MV-4-11 (cell line): ENCODE measurements around the gene KCNE1.
"Not testable (repeated sequence)": the region's sequence is repeated elsewhere in the genome, so short reads cannot be mapped to it uniquely, and the experiment has no call there.

Source experiments
- DNase-seq: peaks from one replicate; lab custom pipeline; 2025; lab: John Stamatoyannopoulos, UW

Gene KCNE1

DNA sequence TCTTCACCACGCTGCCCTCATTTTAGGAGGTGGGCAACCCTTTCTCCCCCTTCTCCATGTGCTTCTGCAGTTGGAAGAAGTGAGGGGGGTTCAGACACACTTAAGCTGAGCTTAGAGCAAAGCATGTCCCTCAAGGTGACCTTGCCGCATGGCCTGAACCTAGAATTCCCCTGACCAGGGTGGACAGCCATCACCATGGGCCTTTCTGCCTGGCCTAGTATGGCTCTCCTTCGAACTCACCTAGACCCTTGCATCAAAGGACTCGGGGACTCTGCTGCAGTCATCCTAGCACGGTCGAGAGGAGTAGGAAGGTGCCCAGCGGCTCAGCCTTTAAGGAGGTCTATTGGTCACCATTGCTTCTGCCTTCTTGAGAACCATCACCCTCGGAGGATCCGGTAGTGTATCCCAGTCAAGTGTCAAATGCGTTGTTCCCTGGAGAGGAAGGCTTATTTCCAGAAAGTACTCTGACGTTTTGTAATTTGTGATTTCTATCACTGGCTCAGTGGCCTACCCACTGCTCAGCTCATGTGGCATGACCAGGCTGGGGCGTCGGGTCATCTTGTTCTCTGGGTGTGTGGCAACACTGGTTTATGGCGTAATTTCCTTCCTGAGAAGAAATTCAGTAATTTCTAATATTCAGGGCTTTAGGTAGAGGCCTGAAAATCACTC, at the start of gene KCNE1:
KCNE1 (minus strand) TSS at position 424 of the 669 bp plus-strand sequence. CDS start 62,576 bp downstream, outside the sequence.
- DNase-seq, result peak; percentile 85

DNA sequence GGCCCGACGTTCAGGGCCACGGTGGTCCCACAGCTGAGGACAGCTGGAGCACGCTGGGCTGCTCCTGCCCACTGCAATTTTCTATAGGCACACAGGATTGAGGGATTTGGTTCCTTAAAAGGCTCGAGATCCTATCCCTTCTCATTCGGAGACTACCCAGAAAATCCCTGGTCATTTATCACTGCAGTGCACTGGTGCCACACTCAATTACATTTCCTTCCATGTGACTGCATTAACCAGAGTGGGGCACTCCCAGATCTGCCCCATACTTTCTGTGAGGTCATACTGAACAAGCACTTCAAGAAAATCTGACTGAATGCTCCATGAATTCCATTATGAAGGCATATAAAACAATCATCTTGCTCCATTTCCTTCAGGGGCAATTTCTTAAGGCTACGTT, 49.8 kb upstream of the KCNE1 start:
- DNase-seq, result no peak

DNA sequence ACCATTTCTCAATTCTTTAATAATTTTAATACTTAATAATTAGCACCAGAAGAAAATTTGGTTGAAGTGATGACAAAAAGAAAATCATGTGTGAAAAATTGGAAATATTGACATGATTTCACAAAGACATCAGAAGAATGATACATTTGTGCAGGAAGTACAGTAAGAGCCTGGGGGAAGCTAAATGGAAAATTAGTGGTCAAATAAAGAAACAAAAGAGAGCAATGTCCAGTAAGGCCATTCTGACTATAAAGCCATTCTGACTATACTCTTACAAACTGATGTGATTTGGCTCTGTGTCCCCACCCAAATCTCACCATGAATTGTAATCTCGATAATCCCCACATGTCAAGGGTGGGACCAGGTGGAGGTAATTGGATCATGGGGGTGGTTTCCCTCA, 48.6 kb upstream of the KCNE1 start:
- DNase-seq, result no peak

DNA sequence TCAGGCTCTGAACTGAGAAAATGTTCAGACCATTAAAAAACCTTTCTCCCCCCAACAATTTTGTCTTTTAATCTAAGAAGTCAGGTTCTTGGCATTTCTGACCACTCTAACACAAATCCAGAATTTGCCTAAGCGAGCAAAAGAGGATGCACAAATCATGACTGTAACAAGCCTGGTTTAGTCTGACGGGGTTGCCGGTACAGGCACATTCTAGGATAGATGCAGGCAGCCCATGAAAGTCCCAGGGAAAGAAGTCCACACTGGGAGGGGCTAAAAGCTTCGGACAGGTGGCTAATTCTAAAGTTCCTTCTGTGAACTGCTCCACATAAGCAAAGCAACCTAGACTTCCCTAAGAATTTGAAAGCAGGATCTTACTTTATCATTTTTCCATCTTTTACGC, 48.0 kb upstream of the KCNE1 start:
- no peak for DNase-seq

DNA sequence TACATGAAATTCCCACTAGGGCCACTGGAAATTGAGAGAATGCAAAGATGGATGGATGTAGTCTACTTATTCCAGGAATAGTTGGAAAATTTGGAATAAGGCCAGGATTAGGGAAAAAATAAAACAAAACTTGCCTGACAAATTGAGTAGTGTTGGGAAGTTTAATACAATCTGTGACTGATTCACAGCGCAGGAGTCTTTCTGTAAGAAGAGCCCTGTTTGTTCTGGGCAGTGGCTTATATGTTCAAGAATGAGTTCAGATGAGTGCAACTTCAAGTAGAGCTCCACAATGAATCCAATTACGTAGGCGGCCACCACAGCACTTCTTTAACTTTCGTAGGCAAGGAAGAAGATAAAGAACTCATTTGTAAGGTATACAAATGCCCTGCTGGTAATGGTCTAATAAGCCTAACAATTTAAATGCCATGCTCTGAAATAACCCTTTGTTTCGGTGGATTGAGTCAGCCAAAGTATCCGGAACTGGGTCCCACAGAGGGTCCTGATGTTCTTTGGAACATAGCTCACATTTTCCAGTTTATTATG, 47.1 kb upstream of the KCNE1 start:
- no peak for DNase-seq

DNA sequence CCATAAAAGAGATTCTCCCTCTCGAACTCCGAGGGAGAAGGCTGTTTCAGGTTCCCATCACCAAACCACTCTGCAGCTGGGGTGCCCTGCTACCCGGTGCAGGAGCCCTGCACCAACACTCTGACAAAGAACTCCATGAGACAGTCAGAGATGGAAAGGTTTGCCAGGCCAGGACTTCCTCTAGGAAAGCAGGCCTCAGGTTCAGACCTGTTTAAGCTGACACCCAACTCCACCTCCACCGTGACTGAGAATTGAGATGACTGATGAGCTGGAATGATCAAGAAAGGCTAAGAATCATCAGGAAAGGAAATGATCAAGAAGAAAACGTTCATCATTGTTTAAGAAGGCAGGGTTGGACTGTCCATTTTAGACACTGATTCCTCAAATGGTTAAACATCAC, 46.2 kb upstream of the KCNE1 start:
- no peak for DNase-seq

DNA sequence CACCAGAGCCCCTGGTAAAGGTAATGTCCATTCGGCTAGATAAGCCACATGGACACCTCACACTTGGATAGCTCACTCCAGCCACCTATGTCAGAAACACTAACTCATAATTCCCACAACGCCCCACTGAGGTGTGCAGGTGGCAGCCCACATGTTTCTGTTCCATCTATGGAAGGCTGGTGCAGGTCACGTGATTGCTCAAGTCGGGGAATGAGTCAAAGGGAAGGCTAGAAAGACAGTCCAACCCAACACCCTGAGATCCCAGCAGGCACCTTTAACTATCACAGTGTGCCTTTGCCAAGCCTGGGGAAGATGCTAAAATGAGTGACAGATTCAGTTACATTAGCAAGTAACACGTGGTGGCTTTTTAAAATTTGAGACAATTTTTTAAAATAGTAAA, 45.3 kb upstream of the KCNE1 start:
- no peak for DNase-seq

DNA sequence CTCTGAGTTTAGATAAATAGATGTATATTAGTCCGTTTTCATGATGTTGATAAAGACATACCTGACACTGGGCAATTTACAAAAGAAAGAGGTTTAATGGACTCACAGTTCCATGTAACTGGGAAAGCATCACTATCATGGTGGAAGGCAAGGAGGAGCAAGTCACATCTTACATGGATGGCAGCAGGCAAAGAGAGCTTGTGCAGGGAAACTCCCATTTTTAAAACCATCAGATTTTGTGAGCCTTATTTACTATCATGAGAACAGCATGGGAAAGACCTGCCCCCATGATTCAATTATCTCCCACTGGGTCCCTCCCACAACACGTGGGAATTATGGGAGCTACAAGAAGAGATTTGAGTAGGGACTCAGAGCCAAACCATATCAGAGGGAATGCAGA, 42.7 kb upstream of the KCNE1 start:
- DNase-seq, result not testable (repeated sequence)

DNA sequence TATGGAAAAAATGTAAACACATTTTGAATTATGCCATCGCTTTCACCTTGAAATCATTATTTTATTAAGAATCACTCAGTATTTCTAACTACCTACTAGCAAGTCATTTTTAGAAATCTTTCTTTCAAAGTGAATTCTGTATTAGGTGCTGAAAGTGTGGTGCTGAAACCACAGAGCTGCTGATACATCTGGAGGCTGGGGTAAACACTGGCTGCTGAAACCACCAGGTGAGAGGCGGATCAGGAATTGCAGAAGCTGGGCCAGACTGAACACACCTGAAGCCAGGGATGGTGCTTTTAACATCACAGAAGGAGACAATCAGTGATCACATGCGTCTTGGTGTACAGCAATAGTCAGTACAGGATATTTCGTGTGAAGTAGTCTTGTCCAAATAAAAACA, 42.2 kb upstream of the KCNE1 start:
- DNase-seq, result no peak

DNA sequence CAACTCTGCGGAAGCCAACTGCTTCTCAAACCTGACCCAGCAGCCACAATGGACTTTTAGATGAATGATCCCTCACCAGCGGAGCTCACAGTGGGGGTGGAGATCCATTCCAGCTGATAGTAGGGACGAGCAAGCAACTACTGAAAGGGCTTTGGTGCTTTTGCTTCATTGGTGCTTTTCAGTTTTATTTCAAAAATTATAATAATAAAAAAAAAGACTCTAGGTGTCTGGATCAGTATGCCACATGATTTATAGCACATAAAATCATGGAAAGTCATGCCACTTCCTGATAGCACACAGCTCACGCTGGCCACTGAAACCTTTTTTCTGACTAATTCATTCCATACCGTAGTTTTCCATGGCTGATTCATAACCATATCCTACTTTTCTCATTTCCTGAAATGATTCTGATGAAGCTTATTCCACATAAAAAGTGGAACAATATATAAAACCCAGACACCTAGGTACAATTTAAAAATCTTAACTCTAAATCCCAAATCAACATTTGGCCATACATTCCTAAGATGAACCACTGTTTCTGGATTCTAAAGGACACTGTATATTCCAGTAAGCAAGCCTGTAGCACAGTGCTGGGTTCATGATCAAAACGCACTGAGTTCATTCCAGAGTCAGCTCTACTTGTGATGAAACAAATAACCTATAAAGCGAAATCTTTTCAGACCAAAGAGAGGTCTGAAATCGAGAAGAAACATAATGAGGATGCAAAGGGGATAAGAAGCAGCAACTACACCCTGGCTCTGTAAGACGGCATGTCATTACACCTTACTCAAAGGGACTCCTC, 41.3 kb upstream of the KCNE1 start:
- peak; percentile 56 for DNase-seq

DNA sequence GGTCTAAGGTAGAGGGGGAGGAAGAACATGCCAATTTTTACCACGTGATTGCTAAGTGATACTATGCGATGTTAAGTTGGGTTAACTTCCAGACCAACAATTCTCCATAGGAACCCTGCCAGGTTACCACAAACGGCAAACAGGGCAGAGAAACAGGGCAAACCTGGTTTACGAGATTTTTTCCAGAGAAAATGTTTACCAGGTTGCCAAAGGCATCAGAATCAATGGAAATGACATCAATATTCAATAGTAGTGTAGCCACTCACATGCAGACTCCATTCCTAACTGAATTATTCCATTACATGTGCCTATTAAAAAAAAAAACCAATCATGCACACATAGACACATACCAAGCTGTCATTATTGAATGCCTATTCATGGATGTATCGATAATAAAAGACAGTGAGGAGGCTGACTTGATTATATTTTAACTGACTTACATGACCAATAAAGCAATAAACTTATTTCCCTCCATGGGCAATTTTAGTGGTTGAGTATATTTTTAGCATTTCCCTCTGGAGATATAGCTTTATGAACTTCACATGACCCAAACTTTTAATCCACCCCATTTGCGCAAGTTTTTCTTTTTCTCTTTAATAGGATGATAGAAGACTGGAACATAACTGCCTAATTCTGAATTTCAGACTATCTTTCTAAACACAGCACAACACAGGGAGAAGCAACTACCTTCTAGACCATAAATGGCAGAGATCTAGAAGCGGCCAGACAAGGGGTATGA, 40.5 kb upstream of the KCNE1 start:
- peak; percentile 82 for DNase-seq

DNA sequence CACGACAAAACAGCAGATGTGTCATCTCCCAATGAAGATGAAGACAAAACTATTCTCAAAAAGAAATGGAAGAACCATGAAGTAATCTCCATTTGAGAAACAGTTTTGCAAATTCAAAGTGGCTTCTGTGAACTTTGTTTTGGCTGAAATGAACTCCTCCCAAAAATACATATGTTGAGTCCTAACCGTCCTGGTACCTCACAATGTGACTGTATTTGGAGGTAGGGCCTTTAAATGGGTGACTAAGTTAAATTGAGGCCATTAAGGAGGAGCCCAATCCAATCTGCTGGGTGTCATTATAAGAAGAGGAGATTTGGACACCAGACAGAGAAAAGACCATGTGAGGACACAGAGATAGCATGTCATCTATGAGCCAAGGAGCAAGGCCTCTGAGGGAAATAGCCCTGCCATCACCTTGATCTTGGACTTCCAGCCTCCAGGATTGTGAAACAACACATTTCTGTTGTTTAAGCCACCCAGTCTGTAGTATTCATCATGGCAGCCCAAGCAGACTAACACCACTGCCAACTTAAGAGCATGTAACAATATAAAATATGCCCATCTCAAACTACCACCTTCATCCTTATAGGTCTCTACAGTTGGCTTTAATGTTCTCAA, 38.3 kb upstream of the KCNE1 start:
- no peak for DNase-seq

DNA sequence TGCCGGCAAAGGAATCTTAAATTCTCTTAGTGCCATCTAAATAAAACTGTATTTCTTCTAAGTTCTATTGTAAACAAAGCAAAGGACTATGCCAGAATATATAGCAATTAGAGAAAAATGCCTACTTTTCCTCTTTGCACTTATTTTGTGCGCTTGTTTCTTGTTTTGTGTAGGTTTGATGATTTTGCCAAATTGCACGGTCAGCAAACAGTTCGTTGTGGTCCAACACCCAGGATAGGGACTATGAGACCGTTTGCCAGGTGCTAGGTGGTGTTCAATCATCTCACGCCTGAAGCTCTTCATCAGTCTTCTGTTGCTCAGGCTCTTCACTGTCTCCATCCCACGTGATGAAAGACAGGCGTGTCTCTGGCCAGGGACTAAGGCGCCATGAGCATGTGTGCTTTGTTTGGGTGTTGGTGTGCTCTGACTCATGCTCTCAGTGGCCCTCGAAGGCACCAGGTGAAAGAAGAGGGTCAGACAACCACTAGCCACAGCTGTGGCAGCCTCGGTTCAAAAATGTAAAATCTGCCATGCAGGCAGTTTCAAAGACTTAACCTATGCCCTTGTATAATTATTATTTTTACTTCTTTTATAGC, 36.9 kb upstream of the KCNE1 start:
- DNase-seq, result no peak

DNA sequence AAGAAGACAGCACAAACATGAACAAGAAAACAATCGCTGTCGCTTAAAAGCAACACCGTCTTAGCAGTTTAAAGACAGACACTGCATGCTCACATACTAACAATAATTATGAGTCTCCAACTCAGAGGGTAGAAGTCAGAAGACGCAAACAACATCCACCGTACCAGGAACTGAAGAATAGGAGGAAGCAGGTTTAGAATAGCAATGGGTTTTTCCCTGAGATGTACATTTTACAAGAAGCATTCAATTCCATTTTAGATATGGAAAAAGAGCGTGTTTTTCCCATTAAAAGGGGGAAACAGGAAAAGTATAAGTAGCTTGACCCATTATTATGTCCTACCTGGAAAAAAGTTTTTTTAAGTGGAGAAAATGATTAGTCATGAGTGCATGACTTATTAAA, 34.5 kb upstream of the KCNE1 start:
- DNase-seq, result no peak

DNA sequence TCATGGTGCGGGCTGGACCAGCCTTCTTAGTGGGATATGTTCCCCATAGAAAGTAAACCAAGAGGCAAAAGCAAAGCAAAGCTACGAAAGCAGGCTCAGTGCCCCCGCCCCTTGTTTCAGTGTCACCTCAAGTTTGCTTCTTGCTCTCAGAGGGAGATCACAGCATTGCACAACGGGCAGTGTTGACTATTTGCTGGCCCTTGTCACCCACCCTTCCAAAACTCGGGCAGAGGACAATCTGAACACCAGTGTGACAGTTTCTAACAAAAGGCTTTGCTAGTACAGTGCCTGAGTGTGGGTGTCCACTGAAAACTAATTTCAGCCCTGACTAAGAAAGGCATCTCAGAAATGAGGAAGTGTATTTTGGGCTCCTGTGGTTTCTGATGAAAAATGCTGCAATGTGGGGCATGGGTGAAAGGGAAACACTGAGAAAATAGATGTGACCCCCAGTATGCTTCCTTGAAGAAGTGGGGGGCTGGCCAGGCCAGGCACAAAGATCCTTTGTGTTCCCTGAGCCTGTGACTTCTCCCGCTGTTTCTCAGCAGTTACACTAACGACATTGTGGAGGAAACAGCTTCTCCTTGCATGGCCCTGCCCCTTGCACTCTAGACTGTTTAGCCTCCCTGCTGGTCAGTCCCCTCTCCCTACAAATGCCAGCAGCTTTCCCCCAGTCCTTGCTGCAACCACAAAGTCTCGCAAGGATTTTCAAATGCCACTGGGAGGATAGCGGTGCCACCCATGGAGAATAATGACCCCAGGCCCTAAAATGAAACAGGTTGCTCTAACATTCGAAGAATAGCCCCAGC, 33.3 kb upstream of the KCNE1 start:
- DNase-seq, result peak; percentile 98

DNA sequence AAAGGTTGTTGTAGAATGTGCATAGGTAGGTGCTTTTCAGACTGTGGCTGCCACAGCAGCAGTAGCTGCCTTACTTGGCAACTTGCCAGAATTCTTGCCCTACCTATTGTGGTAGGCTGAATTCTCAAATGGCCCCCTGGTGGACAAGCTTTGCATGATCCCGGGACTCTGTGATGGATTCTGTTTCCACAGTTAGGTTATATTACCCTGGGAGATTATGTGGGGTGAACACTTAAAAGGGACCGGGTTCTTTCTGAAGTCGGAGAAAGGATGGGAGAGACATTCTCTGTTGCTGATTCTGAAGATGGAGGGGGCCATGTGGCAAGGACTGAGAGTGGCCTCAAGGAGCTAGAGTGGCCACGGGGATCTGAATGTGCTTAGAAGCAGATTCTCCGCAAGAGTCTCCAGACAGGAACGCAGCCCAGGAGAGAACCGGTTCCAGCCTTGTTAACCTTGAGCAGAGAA, 32.1 kb upstream of the KCNE1 start:
- peak; percentile 18 for DNase-seq

DNA sequence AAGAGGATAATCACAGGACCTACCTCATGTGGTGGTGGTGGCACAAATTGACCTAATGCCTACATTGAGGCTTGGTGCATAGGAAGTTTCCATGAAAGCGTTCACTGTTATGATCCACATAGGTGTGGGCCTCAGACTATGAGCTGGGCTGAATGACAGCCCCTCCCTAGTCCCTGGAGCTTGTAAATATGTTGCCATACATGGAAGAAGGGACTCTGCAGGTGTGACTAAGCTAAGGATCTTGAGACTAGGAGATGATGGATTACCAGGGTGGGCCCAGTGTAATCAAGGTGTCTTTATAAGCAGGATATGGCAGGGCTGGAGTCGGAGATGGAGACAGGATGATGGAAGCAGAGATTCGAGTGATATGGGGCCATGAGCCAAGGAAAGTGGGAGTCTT, 31.0 kb upstream of the KCNE1 start:
- no peak for DNase-seq

DNA sequence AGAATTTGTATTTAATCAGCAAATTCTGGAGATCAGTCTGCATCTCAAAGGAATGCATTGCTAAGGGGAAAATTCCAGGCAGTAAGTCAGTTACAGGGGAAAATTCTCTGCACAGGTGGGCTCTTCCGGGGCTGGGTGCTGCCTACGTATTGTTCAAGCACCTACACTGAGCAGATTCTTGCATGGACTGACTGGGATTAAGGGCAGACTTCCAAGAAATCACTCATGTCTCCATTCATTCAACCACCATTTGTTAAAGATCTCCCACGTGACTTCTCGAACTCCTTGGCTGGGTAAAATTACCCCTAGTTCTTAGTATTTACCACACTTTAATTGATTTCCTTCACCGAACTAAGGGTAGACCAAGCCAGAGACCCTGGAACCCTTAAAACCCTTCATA, 28.2 kb upstream of the KCNE1 start:
- no peak for DNase-seq

DNA sequence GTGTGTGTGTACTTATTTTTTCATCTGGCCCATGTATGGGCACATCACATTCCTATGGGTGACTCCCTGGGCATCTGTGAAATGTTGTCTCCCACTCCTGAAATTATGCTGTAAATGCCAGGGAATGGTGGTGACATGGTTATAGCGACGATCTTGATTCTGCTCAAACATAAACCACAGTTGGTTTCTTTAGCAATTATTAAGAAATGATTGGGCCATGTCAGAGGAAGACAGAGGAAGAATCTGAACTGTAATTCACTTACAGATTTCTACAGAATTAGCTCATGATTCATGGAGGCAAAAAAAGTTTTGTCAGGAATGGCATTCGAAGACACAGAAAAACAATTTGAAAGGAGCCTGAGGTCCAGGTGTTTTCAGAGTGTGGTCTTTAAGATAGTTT, 25.8 kb upstream of the KCNE1 start:
- no peak for DNase-seq

DNA sequence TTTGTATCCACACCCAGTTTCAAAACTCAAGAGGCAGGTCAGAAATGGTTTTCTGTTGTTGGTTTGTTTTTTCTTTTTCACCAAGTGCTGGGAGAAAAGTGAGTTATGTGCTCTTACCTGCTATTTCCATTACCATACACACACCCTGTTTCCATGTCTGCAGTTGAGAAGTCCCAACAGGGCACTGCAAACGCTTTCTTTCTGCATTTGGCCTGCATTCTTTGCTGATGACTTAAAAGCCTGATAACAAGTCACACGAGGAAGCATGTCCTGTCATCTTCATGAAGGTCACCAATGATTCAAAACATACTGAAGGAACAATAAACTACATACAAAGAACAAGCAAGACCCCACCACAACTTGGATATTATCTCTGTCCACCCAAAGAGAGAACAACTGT, 24.8 kb upstream of the KCNE1 start:
- no peak for DNase-seq

DNA sequence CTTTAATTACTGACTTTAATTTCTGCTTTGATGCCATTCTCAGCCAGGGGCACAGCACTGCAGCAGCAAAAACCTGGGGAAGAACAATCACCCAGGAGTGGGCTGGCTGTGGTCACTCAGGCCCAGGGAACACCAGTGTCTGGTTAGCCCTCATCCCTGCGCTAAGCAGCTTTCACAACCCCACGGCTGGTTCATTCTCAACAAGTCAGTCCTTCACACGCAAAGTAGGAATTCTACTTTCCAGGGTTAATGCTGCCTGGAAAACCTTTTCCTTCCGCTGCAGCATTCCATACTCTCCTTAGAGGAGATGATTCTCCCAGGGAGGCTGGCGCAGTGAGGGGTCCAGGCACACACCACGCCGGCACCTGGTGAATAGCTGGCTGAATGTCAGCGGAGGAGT, 24.3 kb upstream of the KCNE1 start:
- no peak for DNase-seq
